Endothelial cell of umbilical vein (primary cell): Measurements from ENCODE around the gene LAMTOR5. TPM values are rescaled to one million over a fixed set of nuclear protein-coding genes. Genes with fewer than 3 reads are reported as not detected.
A peak's percentile ranks its signal among the peaks of the same experiment; 100 is the strongest.

Experiments
- BruUV-seq: library from RNA; stranded (reverse); fragments of 400-500 nt; replicated peaks from 2 replicates; lab custom pipeline; 2021; lab: Mats Ljungman, UMichigan
- CTCF ChIA-PET: fragments of 300-600, 350-600 bp; sonication (Branson Sonifier 250); formaldehyde crosslinking; loops from one replicate; lab custom pipeline; 2021; ENCODE audit warnings: antibody characterized with exemption, inconsistent platforms; lab: Charles Lee
- POLR2A ChIA-PET: fragments of 300-600, 350-600 bp; sonication (Branson Sonifier 250); formaldehyde crosslinking; loops from one replicate; lab custom pipeline; 2021; ENCODE audit warnings: antibody characterized with exemption, inconsistent platforms; lab: Charles Lee
- DNase-seq: peaks from one replicate; pipeline ENCODE4 v3.0.0-alpha.2; 2011; ENCODE audit warnings: low read depth, low spot score
- FAIRE-seq: peaks from 2 replicates; lab custom pipeline; 2011; peaks lifted over from hg19 to GRCh38; lab: Jason Lieb, UNC
- H2AFZ ChIP-seq: 2 replicates; pipeline ENCODE4 v1.6.0; 2012; ENCODE audit warnings: low read depth, low read length, control low read depth, inconsistent platforms
- H3K27ac ChIP-seq: 2 replicates; pipeline ENCODE4 v1.5.1; 2011; ENCODE audit warnings: low read depth, mild to moderate bottlenecking, control low read depth, low read length, moderate library complexity; ENCODE audit not compliant: insufficient read depth
- H3K27me3 ChIP-seq, 2 experiments: 2 replicates each; pipeline versions ENCODE4 v1.6.0 to v1.6.1; 2011; ENCODE audit warnings: low read length in 2 of 2, mixed read lengths in 1 of 2; ENCODE audit not compliant: control insufficient read depth in 2 of 2, insufficient read depth in 2 of 2
- H3K36me3 ChIP-seq, 2 experiments: 2 replicates in 1 of 2; 3 replicates in 1 of 2; pipeline ENCODE4 v1.5.1; 2011; ENCODE audit warnings: low read length in 2 of 2, mild to moderate bottlenecking in 1 of 2, moderate library complexity in 1 of 2; ENCODE audit not compliant: control insufficient read depth in 2 of 2, insufficient read depth in 2 of 2; ENCODE audit errors: extremely low read depth in 1 of 2
- H3K4me1 ChIP-seq: 3 replicates; pipeline ENCODE4 v1.5.1; 2011; ENCODE audit warnings: mild to moderate bottlenecking, low read length; ENCODE audit not compliant: control insufficient read depth, insufficient read depth; ENCODE audit errors: extremely low read depth
- H3K4me2 ChIP-seq: 2 replicates; pipeline ENCODE4 v1.6.1; 2011; ENCODE audit warnings: low read length, control low read depth, mixed read lengths; ENCODE audit not compliant: insufficient read depth
- H3K4me3 ChIP-seq, 3 experiments: fragments of 200-600 bp in 1 of 3; sonication (generic), shearing (Covaris generic) in 1 of 3; replicated peaks in 1 of 3; 2 replicates each; pipeline ENCODE4 v1.5.1; 2011 to 2016; ENCODE audit warnings: control low read depth in 3 of 3, low read length in 3 of 3, mild to moderate bottlenecking in 2 of 3, inconsistent platforms in 1 of 3, low read depth in 1 of 3, moderate library complexity in 1 of 3; ENCODE audit not compliant: insufficient read depth in 1 of 3
- H3K79me2 ChIP-seq: 2 replicates; pipeline ENCODE4 v1.6.0; 2012; ENCODE audit warnings: low read length, inconsistent platforms; ENCODE audit not compliant: control insufficient read depth, insufficient read depth
- H3K9ac ChIP-seq: replicated peaks from 2 replicates; pipeline ENCODE3; 2011; ENCODE audit warnings: low read length, control low read depth; ENCODE audit not compliant: insufficient read depth; ENCODE audit errors: extremely low read depth
- H3K9me1 ChIP-seq: replicated peaks from 3 replicates; pipeline ENCODE4 v1.6.0; 2011; ENCODE audit warnings: mild to moderate bottlenecking, low read length; ENCODE audit not compliant: control insufficient read depth, insufficient read depth; ENCODE audit errors: extremely low read depth
- H3K9me3 ChIP-seq: replicated peaks from 2 replicates; pipeline ENCODE4 v1.5.1; 2012; ENCODE audit warnings: low read length, inconsistent platforms; ENCODE audit not compliant: control insufficient read depth, insufficient read depth
- H4K20me1 ChIP-seq: replicated peaks from 2 replicates; pipeline ENCODE3; 2011; ENCODE audit warnings: mild to moderate bottlenecking, low read length; ENCODE audit not compliant: control insufficient read depth, insufficient read depth; ENCODE audit errors: extremely low read depth
- CTCF ChIP-seq, 2 donors: IDR thresholded peaks; 1 replicate in 1 of 2; 2 replicates in 1 of 2; pipeline ENCODE4 v1.5.1; 2011; ENCODE audit warnings: low read length in 2 of 2, mild to moderate bottlenecking in 2 of 2, moderate library complexity in 2 of 2, control low read depth in 1 of 2, inconsistent platforms in 1 of 2, low read depth in 1 of 2; ENCODE audit not compliant: insufficient read depth in 1 of 2; ENCODE audit errors: extremely low read depth in 1 of 2
- EZH2 ChIP-seq: IDR thresholded peaks from 2 replicates; pipeline ENCODE4 v1.6.1; 2012; ENCODE audit warnings: borderline replicate concordance, low read depth, mild to moderate bottlenecking, moderate library complexity, low read length, inconsistent platforms; ENCODE audit not compliant: severe bottlenecking
- FOS ChIP-seq: IDR thresholded peaks from 2 replicates; pipeline ENCODE4 v1.6.1; 2011; ENCODE audit warnings: mild to moderate bottlenecking, low read length, moderate library complexity, borderline replicate concordance; ENCODE audit not compliant: insufficient read depth
- GATA2 ChIP-seq: IDR thresholded peaks from 2 replicates; pipeline ENCODE4 v1.7.0; 2011; ENCODE audit warnings: low read depth, mild to moderate bottlenecking, moderate library complexity, mixed read lengths, low read length; ENCODE audit not compliant: insufficient read length, insufficient read depth
- JUN ChIP-seq: IDR thresholded peaks from 2 replicates; pipeline ENCODE4 v1.6.1; 2011; ENCODE audit warnings: borderline replicate concordance, low read depth; ENCODE audit not compliant: insufficient read length, insufficient read depth
- MAX ChIP-seq: IDR thresholded peaks from 2 replicates; pipeline ENCODE4 v1.6.1; 2011; ENCODE audit not compliant: insufficient read depth, insufficient read length
- MYC ChIP-seq: IDR thresholded peaks from one replicate; pipeline ENCODE4 v1.6.1; 2011; ENCODE audit warnings: mild to moderate bottlenecking, low read depth, low read length
- POLR2A ChIP-seq: IDR thresholded peaks from 2 replicates; pipeline ENCODE4 v1.6.1; 2012; ENCODE audit warnings: low read depth, mild to moderate bottlenecking, control low read depth, low read length
- POLR2AphosphoS5 ChIP-seq: IDR thresholded peaks from 2 replicates; pipeline ENCODE4 v1.6.1; 2012; ENCODE audit warnings: low read depth, mild to moderate bottlenecking, control low read depth, low read length, moderate library complexity; ENCODE audit not compliant: insufficient read depth
- dilution Hi-C: fragments of 300-500 bp; cut with MboI; formaldehyde crosslinking; loops from one replicate; pipeline ENCODE4 v1.15.0; 2019; ENCODE audit warnings: low sequenced_read_pairs; ENCODE audit not compliant: extremely low pct_ligation_motif_present
- intact Hi-C: fragments of 100-400 bp; cut with micrococcal nuclease; formaldehyde crosslinking; loops from one replicate; pipeline ENCODE4 v1.10.0; 2022
- polyA plus RNA-seq, 4 experiments: library from polyadenylated mRNA; depleted of rRNA in 3 of 4; stranded (reverse) in 3 of 4; unstranded in 1 of 4; fragments of >200 nt; gene quantifications; 2 replicates each; pipeline versions ENCODE4 v1.2.1 to v1.2.3, GENCODE V29; 2011 to 2012; ENCODE audit warnings: missing spikeins in 1 of 4
- total RNA-seq: library from RNA; stranded (reverse); gene quantifications from 2 replicates; pipeline ENCODE4 v1.2.3, GENCODE V29; 2021

Gene LAMTOR5
- total and polyA plus RNA-seq, 2 donors (not counting 3 experiments of a cell fraction or from before 2014, with no cell fraction given) = 150 to 503 TPM

- intact Hi-C loops = no loop called here
- peak; percentile 57 for DNase-seq
- CTCF ChIA-PET = interaction anchor here (0.9 to 1.6 kb wide), 4 partner anchors 70 to 184 kb away, joined by 3 to 5 read pairs (median 3); no protein-coding TSS in a partner anchor
Measured at GRCh38 chr1:110390692-110391245, 16.7 kb downstream of the LAMTOR5 start, which contains the start of gene SLC16A4. Gene SLC16A4, minus strand, starts transcription at chr1:110391026. Its CDS starts 1,703 bp downstream, at chr1:110389323.

More at GRCh38 chr1:110390692-110391245, 16.7 kb downstream of the LAMTOR5 start, which contains the start of gene SLC16A4:
- H4K20me1 ChIP-seq = no peaks in the 10 kb centered on the region
- no peaks in the 10 kb centered on the region for H3K79me2 ChIP-seq
- no peak within 1 kb of the TSS for H3K27ac ChIP-seq
- H3K4me1 ChIP-seq = peaks cover 2% of the 10 kb centered on the region
- peak within 1 kb of the TSS; percentile 55 for H2AFZ ChIP-seq
- no peaks in the 10 kb centered on the region for H3K9me3 ChIP-seq
- TF ChIP-seq MYC = no peak
- no peak for TF ChIP-seq POLR2AphosphoS5
- no peak for TF ChIP-seq JUN
- TF ChIP-seq FOS = no peak
- TF ChIP-seq POLR2A = no peak
- no peak for TF ChIP-seq MAX
- no peak for TF ChIP-seq GATA2
- TF ChIP-seq EZH2 = no peak
- no peak for TF ChIP-seq CTCF (IDR thresholded peaks at IDR 0.05; ENCODE audit: extremely low read depth in 1 of 2, insufficient read depth in 1 of 2, low read depth in 1 of 2, low read length in 2 of 2)
- peak within 1 kb of the TSS in 2 of 3 experiments; percentile 11 to 42 for H3K4me3 ChIP-seq
- no peak within 1 kb of the TSS for H3K9ac ChIP-seq
- H3K9me1 ChIP-seq = no peaks in the 10 kb centered on the region
- dilution Hi-C loops = no loop called here
- H3K4me2 ChIP-seq = peak within 1 kb of the TSS; percentile 17
- H3K27me3 ChIP-seq = no peaks in the 10 kb centered on the region
- POLR2A ChIA-PET = no interaction called here
- BruUV-seq = no TSS peak
- FAIRE-seq = peak; percentile 55
- no peaks in the 10 kb centered on the region for H3K36me3 ChIP-seq
